Immature natural killer cell (primary cell): ENCODE data around the gene UBE2E2. TPM values are rescaled to one million over a fixed set of nuclear protein-coding genes. Genes with fewer than 3 reads are reported as not detected.

Source experiments
- DNase-seq, 3 donors: peaks; one replicate each; pipeline ENCODE4 v3.0.0; 2022; ENCODE audit warnings: mixed read lengths in 1 of 3
- H3K27ac Mint-ChIP-seq, 6 donors: one replicate each; pipeline ENCODE4 v1.8.0; 2020; ENCODE audit warnings: mixed read lengths in 6 of 6, mild to moderate bottlenecking in 5 of 6, inconsistent platforms in 4 of 6, moderate library complexity in 3 of 6
- H3K27me3 Mint-ChIP-seq, 3 donors: one replicate each; pipeline ENCODE4 v1.8.0; 2020 to 2021; ENCODE audit warnings: low read depth in 3 of 3, mild to moderate bottlenecking in 3 of 3, mixed read lengths in 3 of 3, moderate library complexity in 3 of 3, inconsistent platforms in 1 of 3
- H3K36me3 Mint-ChIP-seq, 3 donors: one replicate each; pipeline ENCODE4 v1.8.0; 2020; ENCODE audit warnings: mixed read lengths in 3 of 3, inconsistent platforms in 2 of 3, mild to moderate bottlenecking in 2 of 3
- H3K4me1 Mint-ChIP-seq, 2 donors: one replicate each; pipeline ENCODE4 v1.8.0; 2020; ENCODE audit warnings: inconsistent platforms in 2 of 2, mild to moderate bottlenecking in 2 of 2, mixed read lengths in 2 of 2, moderate library complexity in 1 of 2
- H3K4me3 Mint-ChIP-seq, 5 donors: one replicate each; pipeline ENCODE4 v1.8.0; 2020; ENCODE audit warnings: mild to moderate bottlenecking in 5 of 5, mixed read lengths in 5 of 5, inconsistent platforms in 3 of 5, moderate library complexity in 3 of 5
- H3K9me3 Mint-ChIP-seq, 6 donors: one replicate each; pipeline ENCODE4 v1.8.0; 2020; ENCODE audit warnings: mild to moderate bottlenecking in 6 of 6, mixed read lengths in 6 of 6, inconsistent platforms in 4 of 6, moderate library complexity in 3 of 6
- polyA plus RNA-seq, 3 donors: library from polyadenylated mRNA; unstranded; fragments of 300-500 nt; fragmentation: Illumina TruSeq; gene quantifications; one replicate each; pipeline ENCODE4 v1.2.3, GENCODE V29; 2021

Gene UBE2E2
- polyA plus RNA-seq, 3 donors from 2014 or later = 1.8 to 12.9 (median 5.0) TPM

GRCh38 chr3:23430781-23431398 lies 227.8 kb downstream of the UBE2E2 start:
- Mint-ChIP-seq H3K36me3 (peaks cover 0 to 9% (median 2%) of the 10 kb centered on the region in 3 donors), H3K4me1 (peaks cover 22 to 25% of the 10 kb centered on the region in 2 donors), H3K9me3 (peaks cover 0 to 7% (median 3%) of the 10 kb centered on the region in 6 donors), H3K27ac (peak overlapping the region in 2 of 6 donors; percentile 1 to 21), H3K4me3 (peak overlapping the region; percentile 30 to 71 (median 66)), H3K27me3 (peaks cover 0 to 2% (median 2%) of the 10 kb centered on the region in 3 donors)
- no peak for DNase-seq

- peaks cover 0 to 3% (median 2%) of the 10 kb centered on the region in 3 donors for H3K27me3 Mint-ChIP-seq
- no peak overlapping the region for H3K4me3 Mint-ChIP-seq
- no peak overlapping the region for H3K27ac Mint-ChIP-seq
- peaks cover 0 to 6% (median 0%) of the 10 kb centered on the region in 3 donors for H3K36me3 Mint-ChIP-seq
- peaks cover 22 to 25% of the 10 kb centered on the region in 2 donors for H3K4me1 Mint-ChIP-seq
- DNase-seq = no peak
- peaks cover 0 to 2% (median 0%) of the 10 kb centered on the region in 6 donors for H3K9me3 Mint-ChIP-seq
Observed at GRCh38 chr3:23431764-23432163, 228.6 kb downstream of the UBE2E2 start.

- DNase-seq = no peak
- H3K4me1 Mint-ChIP-seq = peaks cover 26 to 37% of the 10 kb centered on the region in 2 donors
- H3K27ac Mint-ChIP-seq = peak overlapping the region in 1 of 6 donors; percentile 61
- peaks cover 0 to 4% (median 2%) of the 10 kb centered on the region in 3 donors for H3K27me3 Mint-ChIP-seq
- H3K4me3 Mint-ChIP-seq = no peak overlapping the region
- peaks cover 0 to 4% (median 0%) of the 10 kb centered on the region in 6 donors for H3K9me3 Mint-ChIP-seq
- H3K36me3 Mint-ChIP-seq = no peaks in the 10 kb centered on the region
Observed at GRCh38 chr3:23435318-23435717, 232.2 kb downstream of the UBE2E2 start.

- Mint-ChIP-seq H3K36me3 (no peaks in the 10 kb centered on the region), H3K4me1 (peaks cover 26 to 37% of the 10 kb centered on the region in 2 donors)
- DNase-seq = no peak
Observed at GRCh38 chr3:23435904-23436303, 232.8 kb downstream of the UBE2E2 start.

GRCh38 chr3:23437484-23438145 lies 234.5 kb downstream of the UBE2E2 start:
- Mint-ChIP-seq H3K36me3 (no peaks in the 10 kb centered on the region), H3K4me1 (peaks cover 23 to 39% of the 10 kb centered on the region in 2 donors), H3K27ac (no peak overlapping the region), H3K4me3 (no peak overlapping the region), H3K27me3 (peaks cover 0 to 4% (median 2%) of the 10 kb centered on the region in 3 donors), H3K9me3 (peaks cover 0 to 4% (median 0%) of the 10 kb centered on the region in 6 donors)
- DNase-seq = no peak

More at GRCh38 chr3:23435904-23436303, 232.8 kb downstream of the UBE2E2 start:
- H3K27me3 Mint-ChIP-seq = peaks cover 0 to 4% (median 2%) of the 10 kb centered on the region in 3 donors
- H3K4me3 Mint-ChIP-seq = no peak overlapping the region
- peaks cover 0 to 4% (median 0%) of the 10 kb centered on the region in 6 donors for H3K9me3 Mint-ChIP-seq
- H3K27ac Mint-ChIP-seq = no peak overlapping the region

DNA sequence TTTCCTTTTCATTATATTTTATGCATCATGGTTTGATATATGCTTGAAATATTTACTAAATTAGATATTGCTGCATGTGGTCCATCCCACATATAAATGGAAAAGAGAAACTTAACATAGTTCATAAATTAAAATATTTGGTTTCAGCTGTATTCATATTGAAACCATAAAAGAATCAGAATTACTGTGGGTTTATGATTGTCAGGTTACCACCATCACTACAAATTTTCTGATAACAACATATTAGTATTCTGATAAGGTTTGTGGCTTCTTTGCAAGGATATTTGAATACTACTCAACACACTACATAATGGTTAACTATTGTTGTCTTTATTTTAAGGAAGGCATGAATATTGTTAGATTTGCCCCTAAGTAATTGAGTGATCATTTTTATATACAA lies 235.5 kb downstream of the UBE2E2 start:
- no peak overlapping the region for H3K27ac Mint-ChIP-seq
- H3K4me1 Mint-ChIP-seq = peaks cover 31 to 47% of the 10 kb centered on the region in 2 donors
- no peak overlapping the region for H3K4me3 Mint-ChIP-seq
- H3K27me3 Mint-ChIP-seq = peaks cover 0 to 4% (median 2%) of the 10 kb centered on the region in 3 donors
- peaks cover 0 to 4% (median 0%) of the 10 kb centered on the region in 6 donors for H3K9me3 Mint-ChIP-seq
- no peak for DNase-seq
- H3K36me3 Mint-ChIP-seq = no peaks in the 10 kb centered on the region

GRCh38 chr3:23439080-23439479 lies 236.0 kb downstream of the UBE2E2 start:
- H3K9me3 Mint-ChIP-seq = peaks cover 0 to 4% (median 0%) of the 10 kb centered on the region in 6 donors
- H3K27me3 Mint-ChIP-seq = peaks cover 0 to 4% (median 2%) of the 10 kb centered on the region in 3 donors
- H3K4me1 Mint-ChIP-seq = peaks cover 31 to 47% of the 10 kb centered on the region in 2 donors
- no peak overlapping the region for H3K27ac Mint-ChIP-seq
- no peaks in the 10 kb centered on the region for H3K36me3 Mint-ChIP-seq
- no peak for DNase-seq
- H3K4me3 Mint-ChIP-seq = peak overlapping the region in 1 of 5 donors; percentile 12

- peak overlapping the region; percentile 44 to 80 (median 70) for H3K4me3 Mint-ChIP-seq
- H3K27me3 Mint-ChIP-seq = peaks cover 0 to 4% (median 3%) of the 10 kb centered on the region in 3 donors
- no peaks in the 10 kb centered on the region for H3K36me3 Mint-ChIP-seq
- peaks cover 26 to 40% of the 10 kb centered on the region in 2 donors for H3K4me1 Mint-ChIP-seq
- peak overlapping the region in 5 of 6 donors; percentile 14 to 60 (median 38) for H3K27ac Mint-ChIP-seq
- H3K9me3 Mint-ChIP-seq = peaks cover 0 to 4% (median 0%) of the 10 kb centered on the region in 6 donors
- DNase-seq = peak in 1 of 3 donors; percentile 2
Observed at GRCh38 chr3:23440416-23441294, 237.5 kb downstream of the UBE2E2 start.

- H3K4me1 Mint-ChIP-seq = peaks cover 26 to 40% of the 10 kb centered on the region in 2 donors
- H3K36me3 Mint-ChIP-seq = no peaks in the 10 kb centered on the region
- peak overlapping the region in 3 of 6 donors; percentile 3 to 36 (median 8) for H3K27ac Mint-ChIP-seq
- peaks cover 0 to 3% (median 2%) of the 10 kb centered on the region in 3 donors for H3K27me3 Mint-ChIP-seq
- no peak for DNase-seq
- no peaks in the 10 kb centered on the region for H3K9me3 Mint-ChIP-seq
- H3K4me3 Mint-ChIP-seq = peak overlapping the region in 2 of 5 donors; percentile 2 to 22
Observed at GRCh38 chr3:23442598-23443383, 239.7 kb downstream of the UBE2E2 start.

- Mint-ChIP-seq H3K27ac (no peak overlapping the region), H3K4me3 (no peak overlapping the region), H3K4me1 (peaks cover 23 to 35% of the 10 kb centered on the region in 2 donors), H3K36me3 (no peaks in the 10 kb centered on the region), H3K27me3 (peaks cover 0 to 6% (median 2%) of the 10 kb centered on the region in 3 donors), H3K9me3 (no peaks in the 10 kb centered on the region)
- DNase-seq = no peak
Observed at GRCh38 chr3:23444386-23444785, 241.3 kb downstream of the UBE2E2 start.

DNA sequence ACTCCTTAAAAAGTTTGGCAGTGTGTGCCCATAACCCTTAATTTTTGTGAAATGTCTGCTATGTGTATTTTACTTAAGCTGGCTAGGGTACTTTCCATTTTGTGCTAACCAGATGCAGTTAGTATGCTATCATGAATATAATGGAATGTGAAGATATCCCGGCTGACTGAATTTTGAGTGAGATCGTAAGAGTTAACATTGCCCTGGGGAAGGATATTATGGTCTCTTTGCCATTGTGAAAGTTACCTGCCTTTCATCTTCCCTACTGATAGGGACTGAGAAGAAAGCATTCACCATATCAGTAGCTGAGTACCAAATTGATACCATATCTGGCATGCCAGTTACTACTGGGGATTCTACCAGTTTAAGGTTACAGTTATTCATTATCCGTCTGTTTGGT lies 243.2 kb downstream of the UBE2E2 start:
- peaks cover 0 to 6% (median 2%) of the 10 kb centered on the region in 3 donors for H3K27me3 Mint-ChIP-seq
- H3K4me3 Mint-ChIP-seq = no peak overlapping the region
- peaks cover 12 to 17% of the 10 kb centered on the region in 2 donors for H3K4me1 Mint-ChIP-seq
- DNase-seq = no peak
- no peak overlapping the region for H3K27ac Mint-ChIP-seq
- no peaks in the 10 kb centered on the region for H3K9me3 Mint-ChIP-seq
- no peaks in the 10 kb centered on the region for H3K36me3 Mint-ChIP-seq

DNA sequence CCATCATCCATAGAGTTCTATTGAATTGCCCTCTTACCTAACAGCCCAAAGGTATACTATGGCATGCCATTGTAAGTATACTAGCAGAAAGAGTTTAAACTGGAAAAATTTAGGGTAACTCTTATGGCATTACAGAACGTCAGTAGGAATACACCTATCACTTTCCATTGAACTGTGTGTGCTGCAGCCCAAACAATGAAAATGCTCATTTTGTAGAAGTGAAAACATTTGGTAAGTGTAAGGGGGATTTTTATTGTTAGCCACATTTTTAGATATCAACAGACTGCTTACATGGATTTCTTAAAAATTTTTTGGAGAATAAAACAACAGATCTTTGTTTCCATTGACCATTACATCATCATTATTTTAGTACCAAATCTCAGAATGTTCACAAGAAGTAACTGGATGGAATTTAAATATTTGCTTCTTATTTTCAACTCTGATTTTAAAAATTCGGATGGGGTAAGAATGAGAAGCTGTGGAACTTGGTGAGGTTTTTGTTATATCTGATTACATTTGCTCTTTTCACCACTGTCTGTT lies 245.9 kb downstream of the UBE2E2 start:
- Mint-ChIP-seq H3K27ac (no peak overlapping the region), H3K4me3 (no peak overlapping the region), H3K27me3 (peaks cover 0 to 6% (median 2%) of the 10 kb centered on the region in 3 donors), H3K9me3 (no peaks in the 10 kb centered on the region), H3K36me3 (no peaks in the 10 kb centered on the region), H3K4me1 (no peaks in the 10 kb centered on the region)
- DNase-seq = no peak
